Neural cell (in vitro differentiated cells): ENCODE results near the gene ASIC4. TPM values are rescaled to one million over a fixed set of nuclear protein-coding genes. Genes with fewer than 3 reads are reported as not detected.

Source experiments
- H2AFZ ChIP-seq: fragments of 200-600, 300-800 bp; sonication (generic), shearing (Covaris generic); 2 replicates; pipeline ENCODE4 v1.6.0; 2014; ENCODE audit warnings: low read depth, mild to moderate bottlenecking, antibody characterized with exemption, low read length, moderate library complexity
- H3F3A ChIP-seq: fragments of 200-600 bp; shearing (Covaris generic); 2 replicates; pipeline ENCODE4 v1.6.1; 2016; ENCODE audit warnings: mild to moderate bottlenecking, moderate library complexity, mixed read lengths, antibody characterized with exemption, low read length; ENCODE audit not compliant: insufficient read depth, poor library complexity, severe bottlenecking
- H3K27ac ChIP-seq: fragments of 200-600, 300-800 bp; sonication (generic), shearing (Covaris generic); 2 replicates; pipeline ENCODE4 v1.5.1; 2014; ENCODE audit warnings: mild to moderate bottlenecking, low read length, moderate library complexity
- H3K27me3 ChIP-seq: fragments of 300-800, 200-600 bp; sonication (generic), shearing (Covaris generic); 2 replicates; pipeline ENCODE4 v1.6.0; 2014; ENCODE audit warnings: mild to moderate bottlenecking, low read depth, low read length, moderate library complexity; ENCODE audit not compliant: insufficient read depth
- H3K36me3 ChIP-seq: fragments of 300-800, 200-600 bp; sonication (generic), shearing (Covaris generic); 2 replicates; pipeline ENCODE4 v1.5.1; 2014; ENCODE audit warnings: mild to moderate bottlenecking, antibody characterized with exemption, low read length, moderate library complexity; ENCODE audit not compliant: insufficient read depth
- H3K4me2 ChIP-seq: fragments of 300-800, 200-600 bp; sonication (generic), shearing (Covaris generic); 2 replicates; pipeline ENCODE4 v1.6.0; 2014; ENCODE audit warnings: mild to moderate bottlenecking, low read length
- H3K4me3 ChIP-seq: fragments of 300-800, 200-600 bp; sonication (generic), shearing (Covaris generic); 2 replicates; pipeline ENCODE4 v1.5.1; 2014; ENCODE audit warnings: mild to moderate bottlenecking, low read length, moderate library complexity
- H3K79me2 ChIP-seq: fragments of 200-600 bp; shearing (Covaris generic); replicated peaks from 2 replicates; pipeline ENCODE4 v1.6.0; 2014; ENCODE audit warnings: mild to moderate bottlenecking, low read length, moderate library complexity; ENCODE audit not compliant: insufficient read depth
- H3K9ac ChIP-seq: fragments of 300-800, 200-600 bp; sonication (generic), shearing (Covaris generic); 2 replicates; pipeline ENCODE4 v1.6.1; 2016; ENCODE audit warnings: mild to moderate bottlenecking, low read length, mixed read lengths
- H3K9me2 ChIP-seq: fragments of 200-600 bp; shearing (Covaris generic); 2 replicates; pipeline ENCODE4 v1.6.1; 2016; ENCODE audit warnings: mild to moderate bottlenecking, low read length, mixed read lengths; ENCODE audit not compliant: insufficient read depth
- H3K9me3 ChIP-seq: fragments of 200-600, 300-800 bp; sonication (generic), shearing (Covaris generic); 2 replicates; pipeline ENCODE4 v1.6.1; 2016; ENCODE audit warnings: mild to moderate bottlenecking, mixed run types, low read length, moderate library complexity, mixed read lengths
- H4K20me1 ChIP-seq: fragments of 200-600 bp; shearing (Covaris generic); 2 replicates; pipeline ENCODE4 v1.6.1; 2016; ENCODE audit warnings: mild to moderate bottlenecking, mixed run types; ENCODE audit not compliant: insufficient read depth
- EP300 ChIP-seq: fragments of 450-650 bp; conservative IDR thresholded peaks from 2 replicates; pipeline ENCODE4 v1.6.1; 2014; ENCODE audit warnings: antibody characterized with exemption, mild to moderate bottlenecking, moderate library complexity; ENCODE audit not compliant: poor library complexity, severe bottlenecking
- EZH2 ChIP-seq: fragments of 200-600, 300-800 bp; shearing (Covaris generic), sonication (generic); IDR thresholded peaks from 2 replicates; pipeline ENCODE4 v1.6.1; 2014; ENCODE audit warnings: antibody characterized with exemption, low read length, borderline replicate concordance, mild to moderate bottlenecking; ENCODE audit not compliant: insufficient read depth, poor library complexity, severe bottlenecking
- MXI1 ChIP-seq: fragments of 450-650 bp; conservative IDR thresholded peaks from 2 replicates; pipeline ENCODE4 v1.6.1; 2014; ENCODE audit warnings: antibody characterized with exemption, mild to moderate bottlenecking; ENCODE audit not compliant: poor library complexity, severe bottlenecking
- POLR2AphosphoS5 ChIP-seq: IDR thresholded peaks from 2 replicates; pipeline ENCODE4 v1.6.1; 2012
- RAD21 ChIP-seq: fragments of 450-650 bp; conservative IDR thresholded peaks from 2 replicates; pipeline ENCODE4 v1.6.1; 2014; ENCODE audit warnings: antibody characterized with exemption, mild to moderate bottlenecking, moderate library complexity
- SMC3 ChIP-seq: fragments of 450-650 bp; conservative IDR thresholded peaks from 2 replicates; pipeline ENCODE4 v1.6.1; 2014; ENCODE audit warnings: antibody characterized with exemption, mild to moderate bottlenecking, moderate library complexity; ENCODE audit not compliant: poor library complexity
- TAF1 ChIP-seq: IDR thresholded peaks from 2 replicates; pipeline ENCODE4 v1.6.1; 2012; ENCODE audit warnings: low read depth
- polyA plus RNA-seq: library from polyadenylated mRNA; depleted of rRNA; stranded (reverse); fragments of >200 nt; gene quantifications from 2 replicates; pipeline ENCODE4 v1.2.3, GENCODE V29; 2014
- TF ChIP-seq, protein P1 (sequence below): fragments of 450-650 bp; IDR thresholded peaks from 2 replicates; pipeline ENCODE4 v1.5.1; 2014; ENCODE audit warnings: antibody characterized with exemption, mild to moderate bottlenecking, moderate library complexity; ENCODE audit not compliant: poor library complexity, severe bottlenecking
- TF ChIP-seq, protein P2 (sequence below): IDR thresholded peaks from 2 replicates; pipeline ENCODE4 v1.6.1; 2012; ENCODE audit warnings: borderline replicate concordance

Gene ASIC4
- polyA plus RNA-seq, 1 donor from 2014 or later: 2.7 TPM

DNA sequence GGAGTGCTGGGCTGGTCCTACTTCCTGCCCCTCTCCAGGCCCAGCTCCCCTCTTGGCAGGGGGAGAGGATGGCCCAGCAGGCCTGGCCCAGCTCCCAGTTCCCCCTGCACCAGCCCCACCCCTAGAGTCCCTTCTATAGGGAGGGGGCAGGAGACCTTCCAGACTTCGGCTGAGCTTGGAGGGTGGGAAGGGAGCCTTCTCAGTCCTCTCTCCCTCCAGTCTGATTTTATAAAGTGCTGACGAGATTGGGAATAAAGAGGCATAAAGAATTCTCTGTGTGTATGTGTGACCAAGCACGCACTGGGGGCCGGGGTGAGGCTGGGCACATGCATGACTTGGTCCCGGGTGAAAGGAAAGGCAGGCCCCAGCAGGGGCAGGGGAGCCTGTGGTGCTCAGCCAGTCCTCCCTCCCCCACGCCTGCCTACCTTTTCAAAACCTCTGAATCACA lies 24.2 kb downstream of the ASIC4 start:
- Histone ChIP-seq H3K9me3 (no peaks in the 10 kb centered on the region), H4K20me1 (no peaks in the 10 kb centered on the region), H3F3A (no peaks in the 10 kb centered on the region), H3K4me3 (no peak overlapping the region), H2AFZ (no peak overlapping the region), H3K27me3 (no peaks in the 10 kb centered on the region), H3K36me3 (peaks cover 5% of the 10 kb centered on the region), H3K4me2 (no peak overlapping the region), H3K9me2 (no peaks in the 10 kb centered on the region), H3K9ac (no peak overlapping the region), H3K27ac (no peak overlapping the region), H3K79me2 (no peaks in the 10 kb centered on the region)
- TF ChIP-seq SMC3 (no peak), MXI1 (no peak), TAF1 (no peak), EP300 (no peak), RAD21 (no peak), POLR2AphosphoS5 (no peak), EZH2 (no peak)
- TF ChIP-seq, protein P1, sequence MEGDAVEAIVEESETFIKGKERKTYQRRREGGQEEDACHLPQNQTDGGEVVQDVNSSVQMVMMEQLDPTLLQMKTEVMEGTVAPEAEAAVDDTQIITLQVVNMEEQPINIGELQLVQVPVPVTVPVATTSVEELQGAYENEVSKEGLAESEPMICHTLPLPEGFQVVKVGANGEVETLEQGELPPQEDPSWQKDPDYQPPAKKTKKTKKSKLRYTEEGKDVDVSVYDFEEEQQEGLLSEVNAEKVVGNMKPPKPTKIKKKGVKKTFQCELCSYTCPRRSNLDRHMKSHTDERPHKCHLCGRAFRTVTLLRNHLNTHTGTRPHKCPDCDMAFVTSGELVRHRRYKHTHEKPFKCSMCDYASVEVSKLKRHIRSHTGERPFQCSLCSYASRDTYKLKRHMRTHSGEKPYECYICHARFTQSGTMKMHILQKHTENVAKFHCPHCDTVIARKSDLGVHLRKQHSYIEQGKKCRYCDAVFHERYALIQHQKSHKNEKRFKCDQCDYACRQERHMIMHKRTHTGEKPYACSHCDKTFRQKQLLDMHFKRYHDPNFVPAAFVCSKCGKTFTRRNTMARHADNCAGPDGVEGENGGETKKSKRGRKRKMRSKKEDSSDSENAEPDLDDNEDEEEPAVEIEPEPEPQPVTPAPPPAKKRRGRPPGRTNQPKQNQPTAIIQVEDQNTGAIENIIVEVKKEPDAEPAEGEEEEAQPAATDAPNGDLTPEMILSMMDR: no peak
- TF ChIP-seq, protein P2, sequence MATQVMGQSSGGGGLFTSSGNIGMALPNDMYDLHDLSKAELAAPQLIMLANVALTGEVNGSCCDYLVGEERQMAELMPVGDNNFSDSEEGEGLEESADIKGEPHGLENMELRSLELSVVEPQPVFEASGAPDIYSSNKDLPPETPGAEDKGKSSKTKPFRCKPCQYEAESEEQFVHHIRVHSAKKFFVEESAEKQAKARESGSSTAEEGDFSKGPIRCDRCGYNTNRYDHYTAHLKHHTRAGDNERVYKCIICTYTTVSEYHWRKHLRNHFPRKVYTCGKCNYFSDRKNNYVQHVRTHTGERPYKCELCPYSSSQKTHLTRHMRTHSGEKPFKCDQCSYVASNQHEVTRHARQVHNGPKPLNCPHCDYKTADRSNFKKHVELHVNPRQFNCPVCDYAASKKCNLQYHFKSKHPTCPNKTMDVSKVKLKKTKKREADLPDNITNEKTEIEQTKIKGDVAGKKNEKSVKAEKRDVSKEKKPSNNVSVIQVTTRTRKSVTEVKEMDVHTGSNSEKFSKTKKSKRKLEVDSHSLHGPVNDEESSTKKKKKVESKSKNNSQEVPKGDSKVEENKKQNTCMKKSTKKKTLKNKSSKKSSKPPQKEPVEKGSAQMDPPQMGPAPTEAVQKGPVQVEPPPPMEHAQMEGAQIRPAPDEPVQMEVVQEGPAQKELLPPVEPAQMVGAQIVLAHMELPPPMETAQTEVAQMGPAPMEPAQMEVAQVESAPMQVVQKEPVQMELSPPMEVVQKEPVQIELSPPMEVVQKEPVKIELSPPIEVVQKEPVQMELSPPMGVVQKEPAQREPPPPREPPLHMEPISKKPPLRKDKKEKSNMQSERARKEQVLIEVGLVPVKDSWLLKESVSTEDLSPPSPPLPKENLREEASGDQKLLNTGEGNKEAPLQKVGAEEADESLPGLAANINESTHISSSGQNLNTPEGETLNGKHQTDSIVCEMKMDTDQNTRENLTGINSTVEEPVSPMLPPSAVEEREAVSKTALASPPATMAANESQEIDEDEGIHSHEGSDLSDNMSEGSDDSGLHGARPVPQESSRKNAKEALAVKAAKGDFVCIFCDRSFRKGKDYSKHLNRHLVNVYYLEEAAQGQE: no peak

DNA sequence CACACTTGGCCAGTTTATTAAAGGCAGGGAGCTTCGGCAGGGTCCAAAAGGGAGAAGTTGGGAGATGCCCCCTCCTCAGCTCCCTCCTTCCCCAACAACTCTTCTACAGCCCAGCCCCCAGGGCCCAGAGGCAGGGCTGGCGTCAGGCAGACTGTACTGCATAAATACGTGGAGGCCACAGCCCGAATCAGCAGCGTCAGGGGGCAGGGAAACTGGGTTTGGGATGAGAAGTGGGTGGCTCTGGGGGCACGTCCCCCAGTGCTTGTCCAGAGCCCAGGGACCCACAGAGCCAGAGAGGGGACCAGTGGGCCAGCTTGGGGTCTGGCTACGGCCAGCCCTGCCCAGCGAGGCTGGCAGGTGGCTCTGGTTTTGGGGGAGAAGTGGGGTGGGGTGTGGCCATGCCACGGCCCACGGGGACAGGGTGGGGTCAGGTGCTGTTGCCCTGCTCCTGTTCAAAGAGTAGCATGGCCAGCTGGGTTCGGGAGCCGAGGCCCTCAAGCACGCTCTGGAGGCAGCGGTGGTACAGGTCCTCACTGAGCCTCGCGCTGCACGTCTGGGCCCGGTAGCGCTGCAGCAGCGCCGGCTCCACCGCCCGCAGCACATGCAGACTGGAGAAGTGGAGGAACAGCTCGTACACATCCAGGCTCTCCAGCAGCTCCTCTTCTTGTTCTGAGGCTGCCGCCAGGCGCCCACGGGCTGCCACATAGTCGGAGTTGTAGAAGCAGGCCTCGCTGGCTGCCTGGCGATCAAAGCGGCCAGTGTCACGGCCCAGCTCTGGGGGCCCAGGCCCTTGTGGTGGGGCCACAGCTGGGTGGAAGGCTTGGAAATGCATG lies 24.9 kb downstream of the ASIC4 start:
- Histone ChIP-seq H3K9me2 (no peaks in the 10 kb centered on the region), H3K9ac (no peak overlapping the region), H3K27ac (no peak overlapping the region), H3K9me3 (no peaks in the 10 kb centered on the region), H2AFZ (no peak overlapping the region), H3K79me2 (peaks cover 2% of the 10 kb centered on the region), H3F3A (no peaks in the 10 kb centered on the region), H3K27me3 (no peaks in the 10 kb centered on the region), H4K20me1 (no peaks in the 10 kb centered on the region), H3K4me3 (no peak overlapping the region), H3K4me2 (no peak overlapping the region), H3K36me3 (peaks cover 5% of the 10 kb centered on the region)
- TF ChIP-seq MXI1 (no peak), POLR2AphosphoS5 (no peak), EZH2 (no peak), RAD21 (no peak), TAF1 (no peak), SMC3 (no peak), EP300 (no peak)
- TF ChIP-seq, protein P1: no peak
- TF ChIP-seq, protein P2: no peak
